ENCODE results near the gene TMEM62. TPM values are rescaled to one million over a fixed set of nuclear protein-coding genes. Genes with fewer than 3 reads are reported as not detected.
"Not testable (repeated sequence)": the region's sequence is repeated elsewhere in the genome, so short reads cannot be mapped to it uniquely, and the experiment has no call there.

TMEM62 gene
- total RNA-seq, 1 experiment from 2014 or later = 32.7 TPM

DNA sequence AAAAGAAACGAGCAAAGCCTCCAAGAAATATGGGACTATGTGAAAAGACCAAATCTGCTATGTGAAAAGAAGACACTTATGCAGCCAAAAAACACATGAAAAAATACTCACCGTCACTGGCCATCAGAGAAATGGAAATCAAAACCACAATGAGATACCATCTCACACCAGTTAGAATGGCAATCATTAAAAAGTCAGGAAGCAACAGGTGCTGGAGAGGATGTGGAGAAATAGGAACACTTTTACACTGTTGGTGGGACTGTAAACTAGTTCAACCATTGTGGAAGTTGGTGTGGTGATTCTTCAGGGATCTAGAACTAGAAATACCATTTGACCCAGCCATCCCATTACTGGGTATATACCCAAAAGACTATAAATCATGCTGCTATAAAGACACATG, 43.8 kb downstream of the TMEM62 start:
- DNase-seq (ENCODE audit: low read depth) = not testable (repeated sequence)

DNA sequence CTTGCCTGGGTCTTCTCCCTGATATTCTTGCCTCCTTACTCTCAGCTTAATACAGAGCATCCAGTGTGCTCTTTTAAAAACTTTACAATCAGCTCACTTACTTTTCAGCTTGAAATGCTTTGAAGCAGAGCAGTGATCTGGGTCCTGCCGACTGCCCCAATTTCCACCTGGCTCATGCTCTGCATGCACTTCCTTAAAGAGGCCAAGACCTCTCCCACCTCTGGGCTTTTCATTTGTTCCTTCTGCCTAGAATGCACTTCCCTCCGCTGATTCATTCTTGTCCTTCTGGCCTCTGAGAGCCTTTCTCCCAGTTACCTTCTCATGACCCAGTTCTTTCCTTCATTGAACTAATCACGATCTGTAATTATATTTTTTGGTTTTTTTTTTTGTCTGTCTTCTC, 49.9 kb downstream of the TMEM62 start:
- DNase-seq (ENCODE audit: low read depth) = no peak

DNA sequence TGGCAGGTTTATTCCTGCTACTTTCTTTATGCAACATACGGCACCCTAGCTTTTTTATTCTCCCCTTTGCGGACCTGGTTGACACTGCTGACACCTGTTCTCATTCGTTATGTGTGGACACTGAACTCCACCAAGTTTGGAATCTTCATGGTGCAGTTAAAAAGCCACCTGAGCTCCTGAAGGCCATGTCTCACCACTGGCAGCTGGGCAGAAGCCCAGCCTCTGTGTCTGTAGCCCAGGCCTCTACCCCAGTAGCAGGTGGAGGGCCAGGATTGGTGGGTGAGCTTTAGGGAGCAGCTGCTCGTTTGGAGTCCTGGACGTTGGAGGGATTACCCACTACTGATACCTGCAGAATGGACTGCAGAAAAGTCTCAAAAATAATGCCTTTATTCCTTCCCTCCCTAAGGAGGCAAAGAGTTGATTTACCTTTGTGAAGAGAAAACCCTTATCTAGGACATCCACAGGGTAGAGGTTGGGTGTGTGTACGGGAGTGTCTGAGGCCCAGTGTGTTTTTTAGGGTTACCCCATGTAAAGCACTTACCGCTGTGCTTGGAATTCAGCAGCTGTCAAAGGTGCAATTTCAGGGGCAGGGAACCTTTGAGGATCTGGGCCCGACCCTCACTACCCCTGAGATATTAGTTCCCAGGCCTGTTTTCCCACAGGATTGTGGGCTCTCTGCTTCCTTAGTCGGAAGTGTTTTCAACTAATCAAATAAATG, 51.2 kb downstream of the TMEM62 start:
- no peak for DNase-seq (ENCODE audit: low read depth)

- DNase-seq (ENCODE audit: low read depth) = peak; percentile 89
Observed at GRCh38 chr15:43185157-43186002, 52.0 kb downstream of the TMEM62 start, which contains the start of gene CCNDBP1. CCNDBP1 (plus strand) TSS chr15:43185403; CDS start chr15:43185499, 96 bp downstream.

DNA sequence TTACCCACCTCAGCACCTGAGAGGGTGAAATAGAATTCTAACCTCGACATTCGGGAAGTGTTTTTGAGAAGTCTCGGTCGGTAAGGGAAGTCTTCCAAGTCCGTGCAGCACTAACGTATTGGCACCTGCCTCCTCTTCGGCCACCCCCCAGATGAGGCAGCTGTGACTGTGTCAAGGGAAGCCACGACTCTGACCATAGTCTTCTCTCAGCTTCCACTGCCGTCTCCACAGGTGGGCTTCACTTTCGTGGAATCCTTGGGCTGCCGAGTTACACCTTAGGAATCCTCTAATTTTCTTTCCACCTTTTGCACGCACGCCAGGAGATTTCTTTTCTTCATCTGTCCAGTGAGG, 52.6 kb downstream of the TMEM62 start:
- DNase-seq (ENCODE audit: low read depth) = peak; percentile 18

GRCh38 chr15:43187544-43188155, 54.3 kb downstream of the TMEM62 start:
- DNase-seq (ENCODE audit: low read depth) = peak; percentile 57

DNA sequence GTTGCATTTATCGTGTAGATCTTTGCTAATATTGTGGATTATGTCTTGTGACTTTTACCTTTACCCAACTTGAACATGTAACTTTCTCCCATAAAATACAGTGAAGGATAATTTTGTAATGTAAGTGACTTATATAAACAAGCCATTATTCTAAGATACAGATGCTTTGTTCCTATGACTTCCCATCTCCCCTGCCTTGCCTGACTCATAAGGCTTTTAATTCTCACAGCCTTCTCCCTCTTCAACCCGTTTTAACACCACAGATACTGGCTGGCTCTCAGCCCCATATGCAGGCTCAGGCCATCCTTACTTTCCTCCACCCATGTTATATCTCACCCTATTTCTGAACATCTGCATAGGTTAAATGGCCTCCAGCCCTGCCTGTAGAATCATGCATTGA, 55.9 kb downstream of the TMEM62 start:
- no peak for DNase-seq (ENCODE audit: low read depth)

DNA sequence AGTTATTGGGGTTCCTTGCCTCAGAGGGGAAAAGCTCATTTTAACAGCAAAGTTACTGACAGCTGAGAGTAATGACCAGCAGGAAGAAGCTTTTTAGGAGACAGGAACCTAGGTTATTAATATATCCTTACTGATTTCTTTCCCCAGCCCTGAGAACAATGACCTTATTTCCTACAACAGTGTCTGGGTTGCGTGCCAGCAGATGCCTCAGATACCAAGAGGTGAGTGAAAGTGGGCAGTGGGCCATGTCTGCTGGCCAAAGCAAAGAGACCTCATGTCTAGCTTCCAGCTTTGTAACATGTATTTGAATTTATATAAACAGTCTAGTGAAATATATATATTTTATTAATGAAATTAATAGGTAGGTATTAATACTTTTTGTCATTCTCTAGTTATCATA, 56.8 kb downstream of the TMEM62 start:
- no peak for DNase-seq (ENCODE audit: low read depth)

DNA sequence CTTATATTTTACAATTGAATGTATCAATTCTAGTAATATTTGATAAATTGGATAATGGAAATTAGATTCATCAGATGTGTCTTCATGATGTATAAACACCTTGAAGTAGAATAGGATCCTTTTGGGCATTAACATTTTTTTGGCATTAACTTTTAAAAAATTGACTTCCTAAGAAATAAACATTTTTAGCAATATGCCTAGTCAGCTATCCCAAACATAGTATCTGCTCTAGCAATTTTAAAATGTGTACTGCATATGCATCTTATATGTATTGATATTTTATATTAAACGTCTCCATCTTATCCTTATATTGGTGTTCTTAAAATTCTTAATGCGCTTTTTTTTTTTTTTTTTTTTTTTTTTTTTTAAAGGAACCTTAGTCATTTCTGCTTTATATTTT, 60.3 kb downstream of the TMEM62 start:
- no peak for DNase-seq (ENCODE audit: low read depth)

DNA sequence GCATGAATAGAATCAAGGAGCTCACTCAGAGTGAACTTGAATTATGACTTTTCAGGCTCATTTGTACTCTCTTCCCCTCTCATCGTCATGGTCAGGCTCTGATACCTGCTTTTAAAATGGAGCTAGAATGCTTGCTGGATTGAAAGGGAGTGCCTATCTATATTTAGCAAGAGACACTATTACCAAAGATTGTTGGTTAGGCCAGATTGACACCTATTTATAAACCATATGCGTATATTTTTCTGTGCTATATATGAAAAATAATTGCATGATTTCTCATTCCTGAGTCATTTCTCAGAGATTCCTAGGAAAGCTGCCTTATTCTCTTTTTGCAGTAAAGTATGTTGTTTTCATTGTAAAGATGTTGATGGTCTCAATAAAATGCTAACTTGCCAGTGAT, 61.4 kb downstream of the TMEM62 start:
- DNase-seq (ENCODE audit: low read depth) = no peak

DNA sequence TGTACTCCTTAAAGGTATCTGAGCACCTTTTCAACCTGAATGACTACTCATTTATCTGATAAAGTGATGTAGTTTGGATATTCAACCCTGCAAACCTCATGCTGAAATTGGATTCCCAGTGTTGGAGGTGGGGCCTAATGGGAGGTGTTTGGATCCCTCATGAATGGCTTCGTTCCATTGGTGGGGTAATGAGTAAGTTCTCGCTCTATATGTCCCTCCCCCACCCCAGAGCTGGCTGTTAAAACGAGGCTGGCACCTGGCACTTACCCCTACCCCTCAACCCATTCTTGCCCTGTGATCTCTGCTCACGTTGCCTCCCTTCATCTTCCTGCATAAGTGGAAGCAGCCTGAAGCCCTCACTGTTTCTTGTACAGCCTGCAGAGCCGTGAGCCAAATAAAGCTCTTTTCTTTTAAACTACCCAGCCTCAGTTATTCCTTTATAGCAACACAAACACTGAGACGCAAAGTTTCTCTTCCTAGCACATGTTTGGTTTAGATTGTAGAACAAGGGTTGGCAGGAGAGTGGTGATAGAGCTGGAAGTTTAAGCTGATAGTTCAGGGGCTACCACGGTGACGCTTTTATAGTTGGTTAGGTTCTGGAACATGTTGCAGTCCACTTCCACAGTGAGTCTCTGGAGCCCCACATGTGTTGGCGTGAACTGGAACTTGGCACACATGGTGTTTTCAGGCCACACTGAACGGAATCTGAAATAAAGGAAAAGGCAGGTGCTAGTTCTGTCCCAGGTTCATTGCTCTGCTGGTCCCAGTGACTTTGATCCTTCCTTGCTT, 63.6 kb downstream of the TMEM62 start:
- DNase-seq (ENCODE audit: low read depth) = no peak

- DNase-seq (ENCODE audit: low read depth) = not testable (repeated sequence)
Observed at GRCh38 chr15:43197773-43198172, 64.4 kb downstream of the TMEM62 start.

- DNase-seq (ENCODE audit: low read depth) = not testable (repeated sequence)
Observed at GRCh38 chr15:43198556-43198955, 65.2 kb downstream of the TMEM62 start.

- DNase-seq (ENCODE audit: low read depth) = no peak
Observed at GRCh38 chr15:43198992-43199391, 65.6 kb downstream of the TMEM62 start.

DNA sequence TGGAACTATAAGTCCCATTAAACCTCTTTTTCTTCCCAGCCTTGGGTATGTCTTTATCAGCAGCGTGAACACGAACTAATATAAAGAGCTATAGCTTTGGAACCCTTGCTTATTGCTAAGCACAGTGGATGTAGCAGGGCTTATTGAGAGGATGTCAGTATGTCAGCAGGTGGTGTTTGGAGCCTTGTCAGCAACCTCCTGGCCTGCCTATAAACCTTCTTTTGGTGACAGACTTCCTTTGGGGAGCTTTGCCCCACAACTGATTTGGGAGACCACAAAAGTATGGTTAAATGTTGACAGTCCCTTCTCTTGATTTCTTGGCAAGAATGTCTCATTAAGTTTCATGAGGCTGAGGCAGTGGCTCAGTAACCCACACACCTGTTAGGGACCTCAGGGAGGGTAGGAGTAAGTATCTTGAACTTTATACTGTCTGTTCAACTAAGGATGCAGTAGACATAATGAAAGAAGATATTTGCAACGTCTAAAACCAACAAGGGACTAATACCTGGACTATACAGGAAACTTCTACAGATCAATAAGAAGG, 66.6 kb downstream of the TMEM62 start:
- no peak for DNase-seq (ENCODE audit: low read depth)

- DNase-seq (ENCODE audit: low read depth) = peak; percentile 61
Observed at GRCh38 chr15:43204016-43204901, 70.9 kb downstream of the TMEM62 start.

- DNase-seq (ENCODE audit: low read depth) = no peak
Observed at GRCh38 chr15:43206054-43206453, 72.7 kb downstream of the TMEM62 start.

DNA sequence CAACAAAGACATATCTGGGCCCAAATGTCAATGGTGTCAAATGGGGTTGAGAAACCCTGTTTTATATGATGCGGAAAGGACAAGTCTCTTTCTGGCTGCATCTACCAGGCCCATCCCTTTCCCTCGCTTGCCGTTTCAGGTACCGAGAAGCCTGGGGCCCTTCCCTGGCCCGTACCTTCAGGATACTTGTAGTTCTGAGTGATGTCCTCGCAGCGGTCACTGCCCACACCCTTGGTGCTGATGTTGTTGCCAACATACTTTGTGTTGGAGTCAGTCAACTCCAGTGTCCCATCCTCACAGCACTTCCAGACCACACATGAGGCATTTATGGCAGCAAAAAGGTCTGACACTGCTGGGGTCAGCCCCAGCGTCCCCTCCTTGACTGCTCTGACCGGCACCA, 73.6 kb downstream of the TMEM62 start:
- DNase-seq (ENCODE audit: low read depth) = no peak

GRCh38 chr15:43208052-43209002, 74.9 kb downstream of the TMEM62 start:
- DNase-seq (ENCODE audit: low read depth) = no peak
